GM12878 (cell line): ENCODE results near the gene LTB4R2. TPM values are rescaled to one million over a fixed set of nuclear protein-coding genes. Genes with fewer than 3 reads are reported as not detected.

Source experiments
- ATAC-seq: fragments of 200-7000 bp; cut with Tn5 transposase; 3 replicates; pipeline ENCODE4 v1.9.1; 2020; ENCODE audit warnings: mild to moderate bottlenecking, moderate library complexity
- BruUV-seq: library from RNA; stranded (reverse); fragments of 400-500 nt; replicated peaks from 2 replicates; lab custom pipeline; 2021; lab: Mats Ljungman, UMichigan
- CTCF ChIA-PET: fragments of 300-600 bp; sonication (Branson Sonifier 250); formaldehyde crosslinking; extraction: SDS; loops from one replicate; lab custom pipeline; 2021; ENCODE audit warnings: inconsistent platforms; lab: Yijun Ruan, JAX
- POLR2A ChIA-PET: fragments of 350-600 bp; formaldehyde crosslinking; extraction: SDS; loops from one replicate; lab custom pipeline; 2021; ENCODE audit warnings: inconsistent platforms; lab: Charles Lee
- RAD21 ChIA-PET: fragments of 300-600 bp; sonication (Branson Sonifier 250); formaldehyde crosslinking; loops from one replicate; lab custom pipeline; 2023; ENCODE audit warnings: antibody characterized with exemption; ENCODE audit not compliant: unreplicated experiment; lab: Charles Lee
- SMC1A ChIA-PET: fragments of 300-600 bp; sonication (Branson Sonifier 250); formaldehyde crosslinking; loops from one replicate; lab custom pipeline; 2023; ENCODE audit not compliant: unreplicated experiment, uncharacterized antibody; lab: Charles Lee
- DNase-seq: peaks from one replicate; pipeline ENCODE4 v3.0.0-alpha.2; 2011; ENCODE audit warnings: low read depth, low spot score
- FAIRE-seq: peaks from 3 replicates; lab custom pipeline; 2011; peaks lifted over from hg19 to GRCh38; lab: Jason Lieb, UNC
- H2AFZ ChIP-seq: 2 replicates; pipeline ENCODE4 v1.6.0; 2011; ENCODE audit warnings: low read depth, low read length, control low read depth; ENCODE audit not compliant: control insufficient read depth
- H3K27ac ChIP-seq: 2 replicates; pipeline ENCODE4 v1.5.1; 2011; ENCODE audit warnings: control low read depth; ENCODE audit not compliant: control insufficient read depth, insufficient read depth
- H3K27me3 ChIP-seq, 2 experiments: replicated peaks in 1 of 2; 2 replicates each; pipeline versions ENCODE4 v1.6.0 to v1.6.1; 2011; ENCODE audit warnings: low read length in 1 of 2; ENCODE audit not compliant: control insufficient read depth in 2 of 2, insufficient read depth in 2 of 2
- H3K36me3 ChIP-seq, 2 experiments: 2 replicates each; pipeline ENCODE4 v1.5.1; 2011; ENCODE audit warnings: low read length in 1 of 2; ENCODE audit not compliant: control insufficient read depth in 2 of 2, insufficient read depth in 2 of 2
- H3K4me1 ChIP-seq: 2 replicates; pipeline ENCODE4 v1.6.1; 2011; ENCODE audit warnings: mild to moderate bottlenecking, low read length, moderate library complexity, mixed read lengths; ENCODE audit not compliant: control insufficient read depth, insufficient read depth
- H3K4me2 ChIP-seq: 2 replicates; pipeline ENCODE4 v1.6.0; 2011; ENCODE audit warnings: control low read depth; ENCODE audit not compliant: control insufficient read depth, insufficient read depth
- H3K4me3 ChIP-seq: fragments of 200-600 bp; sonication (generic); 2 replicates; pipeline ENCODE4 v1.5.1; 2016
- H3K79me2 ChIP-seq: 2 replicates; pipeline ENCODE4 v1.6.0; 2011; ENCODE audit warnings: low read length; ENCODE audit not compliant: control insufficient read depth, insufficient read depth
- H3K9ac ChIP-seq: 2 replicates; pipeline ENCODE4 v1.8.0; 2011; ENCODE audit warnings: low read length, control low read depth, mixed read lengths; ENCODE audit not compliant: control insufficient read depth, insufficient read depth
- H3K9me3 ChIP-seq: replicated peaks from 3 replicates; pipeline ENCODE4 v1.5.1; 2011; ENCODE audit warnings: mild to moderate bottlenecking, low read length; ENCODE audit not compliant: control insufficient read depth, insufficient read depth
- H4K20me1 ChIP-seq: 2 replicates; pipeline ENCODE4 v1.6.0; 2011; ENCODE audit not compliant: control insufficient read depth, insufficient read depth
- BCL11A ChIP-seq: IDR thresholded peaks from 2 replicates; pipeline ENCODE4 v1.6.1; 2011; ENCODE audit warnings: low read depth, low read length
- CREB1 ChIP-seq: IDR thresholded peaks from 2 replicates; pipeline ENCODE4 v1.6.1; 2012; ENCODE audit warnings: low read depth, mild to moderate bottlenecking, inconsistent platforms
- DPF2 ChIP-seq: fragments of 450-650 bp; IDR thresholded peaks from 2 replicates; pipeline ENCODE4 v1.6.1; 2017; ENCODE audit warnings: mild to moderate bottlenecking
- HDGF ChIP-seq: fragments of 450-650 bp; IDR thresholded peaks from 2 replicates; pipeline ENCODE4 v1.6.1; 2016; ENCODE audit warnings: antibody characterized with exemption
- IKZF2 ChIP-seq, 2 experiments: fragments of 450-650 bp; IDR thresholded peaks; 2 replicates each; pipeline ENCODE4 v1.6.1; 2017; ENCODE audit warnings: mild to moderate bottlenecking in 2 of 2, moderate library complexity in 2 of 2
- NBN ChIP-seq: fragments of 450-650 bp; IDR thresholded peaks from 2 replicates; pipeline ENCODE4 v1.6.1; 2016
- RAD21 ChIP-seq: IDR thresholded peaks from 2 replicates; pipeline ENCODE4 v1.6.1; 2011; ENCODE audit warnings: mild to moderate bottlenecking, low read depth, low read length, moderate library complexity; ENCODE audit not compliant: insufficient read depth
- SMAD1 ChIP-seq: fragments of 450-650 bp; IDR thresholded peaks from 2 replicates; pipeline ENCODE4 v1.6.1; 2018; ENCODE audit warnings: mild to moderate bottlenecking, low read depth; ENCODE audit not compliant: partially characterized antibody
- SMARCA5 ChIP-seq: fragments of 450-650 bp; IDR thresholded peaks from 2 replicates; pipeline ENCODE4 v1.6.1; 2017; ENCODE audit warnings: mild to moderate bottlenecking
- SMC3 ChIP-seq: IDR thresholded peaks from 2 replicates; pipeline ENCODE4 v1.6.1; 2011; ENCODE audit warnings: low read length, improper control_type of control experiment, borderline replicate concordance
- SPI1 ChIP-seq: IDR thresholded peaks from 2 replicates; pipeline ENCODE4 v1.6.1; 2011; ENCODE audit warnings: low read depth, mild to moderate bottlenecking, low read length, moderate library complexity, borderline replicate concordance; ENCODE audit not compliant: insufficient read depth
- ZSCAN29 ChIP-seq: fragments of 450-650 bp; IDR thresholded peaks from 2 replicates; pipeline ENCODE4 v1.6.1; 2017; ENCODE audit warnings: mild to moderate bottlenecking, moderate library complexity
- WGBS: methylation state at CpG from one replicate; pipeline ENCODE4 v1.1.6; 2016; ENCODE audit warnings: low lambda C conversion rate; ENCODE audit not compliant: insufficient replicate concordance, insufficient coverage; ENCODE audit errors: missing lambda C conversion rate; 5-methylcytosine and 5-hydroxymethylcytosine counted together
- in situ Hi-C: fragments of 300-500 bp; cut with MboI; formaldehyde crosslinking; loops from 9 replicates; pipeline ENCODE4 v1.14.3; 2018; ENCODE audit warnings: mixed read lengths
- intact Hi-C: fragments of 100-400 bp; cut with micrococcal nuclease; formaldehyde crosslinking; loops from one replicate; pipeline ENCODE4 v1.14.2; 2022; ENCODE audit not compliant: unreplicated experiment
- polyA plus RNA-seq, 11 experiments: library from polyadenylated mRNA; depleted of rRNA in 4 of 11; unstranded in 6 of 11; stranded (reverse) in 5 of 11; fragments of >200 nt; fragmentation: Nextera tagmentation in 4 of 11; fragmentation: Illumina TruSeq in 1 of 11; extraction: Ambion mirVana in 4 of 11; extraction: Trizol in 1 of 11; gene quantifications; 1 replicate in 1 of 11; 2 replicates in 10 of 11; pipeline versions ENCODE4 v1.2.1 to v1.2.3, GENCODE V29; 2011 to 2016; ENCODE audit warnings: inconsistent platforms in 2 of 11, missing spikeins in 2 of 11, low read depth in 1 of 11
- total RNA-seq, 4 experiments: library from RNA; depleted of rRNA in 3 of 4; stranded (reverse); fragments of >200 nt in 3 of 4; fragmentation: Illumina TruSeq in 1 of 4; extraction: Trizol in 1 of 4; gene quantifications; 2 replicates each; pipeline versions ENCODE4 v1.2.1 to v1.2.3, GENCODE V29; 2013 to 2021
- TF ChIP-seq, protein P1 (sequence below): fragments of 450-650 bp; conservative IDR thresholded peaks from 2 replicates; pipeline ENCODE4 v1.6.1; 2017; ENCODE audit warnings: mild to moderate bottlenecking, moderate library complexity
- TF ChIP-seq, protein P2 (sequence below): fragments of 450-650 bp; IDR thresholded peaks from 2 replicates; pipeline ENCODE4 v1.6.1; 2017; ENCODE audit warnings: borderline replicate concordance
- TF ChIP-seq, protein P3 (sequence below): fragments of 450-650 bp; IDR thresholded peaks from 2 replicates; pipeline ENCODE4 v1.6.1; 2017; ENCODE audit warnings: low read depth, mild to moderate bottlenecking, moderate library complexity

LTB4R2 gene
- total and polyA plus RNA-seq, 10 of the 15 experiments (the other 5 are each of a cell fraction or from before 2014, with no cell fraction given), result 0.06 to 16.0 (median 2.6) TPM

- RAD21 ChIA-PET, result interaction anchor here (0.7 to 4.0 kb wide), 28 partner anchors 8 to 718 kb away, joined by 3 to 52 read pairs (median 5); partner anchors contain the start of genes CHMP4A, DHRS1, IPO4 and IRF9
- Histone ChIP-seq H3K27me3 (no peaks in the 10 kb centered on the region), H3K9ac (no peak within 1 kb of the TSS), H3K4me3 (no peak within 1 kb of the TSS), H3K27ac (peak within 1 kb of the TSS; percentile 64), H3K4me1 (peaks cover 25% of the 10 kb centered on the region), H3K4me2 (no peak within 1 kb of the TSS), H3K36me3 (peaks cover 14 to 25% of the 10 kb centered on the region in 2 experiments), H4K20me1 (no peaks in the 10 kb centered on the region), H2AFZ (no peak within 1 kb of the TSS), H3K9me3 (no peaks in the 10 kb centered on the region), H3K79me2 (no peaks in the 10 kb centered on the region)
- FAIRE-seq, result peak; percentile 94
- CTCF ChIA-PET, result interaction anchor here (0.6 to 7.9 kb wide), 63 partner anchors 10 to 1301 kb away, joined by 3 to 149 read pairs (median 4); partner anchors contain the start of genes ADCY4, CHMP4A, DHRS1 and IPO4
- intact Hi-C loops (no loop called here), in situ Hi-C loops (no loop called here)
- WGBS, result 53% methylated on average over 6 of the region's 6 CpGs
- POLR2A ChIA-PET, result interaction anchor here (0.6 to 3.3 kb wide), 12 partner anchors 9 to 193 kb away, joined by 3 to 26 read pairs (median 4); partner anchors contain the start of genes CHMP4A, DCAF11, DHRS1 and IPO4
- no TSS peak for BruUV-seq
- no peak for DNase-seq
- SMC1A ChIA-PET, result interaction anchor here (0.7 to 4.9 kb wide), 19 partner anchors 10 to 293 kb away, joined by 3 to 36 read pairs (median 5); partner anchors contain the start of genes IPO4, IRF9, MDP1 and TINF2
- ATAC-seq, result peak; percentile 57
- TF ChIP-seq, protein P1, sequence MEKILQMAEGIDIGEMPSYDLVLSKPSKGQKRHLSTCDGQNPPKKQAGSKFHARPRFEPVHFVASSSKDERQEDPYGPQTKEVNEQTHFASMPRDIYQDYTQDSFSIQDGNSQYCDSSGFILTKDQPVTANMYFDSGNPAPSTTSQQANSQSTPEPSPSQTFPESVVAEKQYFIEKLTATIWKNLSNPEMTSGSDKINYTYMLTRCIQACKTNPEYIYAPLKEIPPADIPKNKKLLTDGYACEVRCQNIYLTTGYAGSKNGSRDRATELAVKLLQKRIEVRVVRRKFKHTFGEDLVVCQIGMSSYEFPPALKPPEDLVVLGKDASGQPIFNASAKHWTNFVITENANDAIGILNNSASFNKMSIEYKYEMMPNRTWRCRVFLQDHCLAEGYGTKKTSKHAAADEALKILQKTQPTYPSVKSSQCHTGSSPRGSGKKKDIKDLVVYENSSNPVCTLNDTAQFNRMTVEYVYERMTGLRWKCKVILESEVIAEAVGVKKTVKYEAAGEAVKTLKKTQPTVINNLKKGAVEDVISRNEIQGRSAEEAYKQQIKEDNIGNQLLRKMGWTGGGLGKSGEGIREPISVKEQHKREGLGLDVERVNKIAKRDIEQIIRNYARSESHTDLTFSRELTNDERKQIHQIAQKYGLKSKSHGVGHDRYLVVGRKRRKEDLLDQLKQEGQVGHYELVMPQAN, result no peak
- 0 out of 2 replicates have a peak, but pooled peaks have one; percentile 26 for TF ChIP-seq SMARCA5
- TF ChIP-seq DPF2, result 0 out of 2 replicates have a peak, but pooled peaks have one; percentile 30
- peak; percentile 59 for TF ChIP-seq RAD21
- peak; percentile 81; the same call in 1 of the 2 replicates for TF ChIP-seq SPI1
- TF ChIP-seq, protein P2, sequence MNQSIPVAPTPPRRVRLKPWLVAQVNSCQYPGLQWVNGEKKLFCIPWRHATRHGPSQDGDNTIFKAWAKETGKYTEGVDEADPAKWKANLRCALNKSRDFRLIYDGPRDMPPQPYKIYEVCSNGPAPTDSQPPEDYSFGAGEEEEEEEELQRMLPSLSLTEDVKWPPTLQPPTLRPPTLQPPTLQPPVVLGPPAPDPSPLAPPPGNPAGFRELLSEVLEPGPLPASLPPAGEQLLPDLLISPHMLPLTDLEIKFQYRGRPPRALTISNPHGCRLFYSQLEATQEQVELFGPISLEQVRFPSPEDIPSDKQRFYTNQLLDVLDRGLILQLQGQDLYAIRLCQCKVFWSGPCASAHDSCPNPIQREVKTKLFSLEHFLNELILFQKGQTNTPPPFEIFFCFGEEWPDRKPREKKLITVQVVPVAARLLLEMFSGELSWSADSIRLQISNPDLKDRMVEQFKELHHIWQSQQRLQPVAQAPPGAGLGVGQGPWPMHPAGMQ, result 0 out of 2 replicates have a peak, but pooled peaks have one; percentile 2
- TF ChIP-seq NBN, result peak; percentile 88
- TF ChIP-seq BCL11A, result no peak
- TF ChIP-seq HDGF, result peak; percentile 82
- TF ChIP-seq IKZF2 (IDR thresholded peaks at IDR 0.05), result peak; percentile 62 to 67; a peak in 3 of 4 replicates
- TF ChIP-seq ZSCAN29, result no peak
- peak; percentile 41; the same call in 1 of the 2 replicates for TF ChIP-seq CREB1
- TF ChIP-seq SMAD1, result no peak
- TF ChIP-seq, protein P3, sequence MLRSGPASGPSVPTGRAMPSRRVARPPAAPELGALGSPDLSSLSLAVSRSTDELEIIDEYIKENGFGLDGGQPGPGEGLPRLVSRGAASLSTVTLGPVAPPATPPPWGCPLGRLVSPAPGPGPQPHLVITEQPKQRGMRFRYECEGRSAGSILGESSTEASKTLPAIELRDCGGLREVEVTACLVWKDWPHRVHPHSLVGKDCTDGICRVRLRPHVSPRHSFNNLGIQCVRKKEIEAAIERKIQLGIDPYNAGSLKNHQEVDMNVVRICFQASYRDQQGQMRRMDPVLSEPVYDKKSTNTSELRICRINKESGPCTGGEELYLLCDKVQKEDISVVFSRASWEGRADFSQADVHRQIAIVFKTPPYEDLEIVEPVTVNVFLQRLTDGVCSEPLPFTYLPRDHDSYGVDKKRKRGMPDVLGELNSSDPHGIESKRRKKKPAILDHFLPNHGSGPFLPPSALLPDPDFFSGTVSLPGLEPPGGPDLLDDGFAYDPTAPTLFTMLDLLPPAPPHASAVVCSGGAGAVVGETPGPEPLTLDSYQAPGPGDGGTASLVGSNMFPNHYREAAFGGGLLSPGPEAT, result peak; percentile 90
- peak; percentile 28; the same call in 1 of the 2 replicates for TF ChIP-seq SMC3
Observed at GRCh38 chr14:24307575-24308341, 2.2 kb upstream of the LTB4R2 start, which contains the start of gene CIDEB. CIDEB (minus strand) TSS chr14:24307977; CDS start chr14:24307858, 119 bp downstream.
